Sigmoid colon (tissue), 7 donors: Measurements from ENCODE around the gene CABLES2. TPM values are rescaled to one million over a fixed set of nuclear protein-coding genes. Genes with fewer than 3 reads are reported as not detected.

Experiments used
- DNase-seq: peaks from one replicate; pipeline ENCODE4 v3.0.0-alpha.2; 2019
- H3K27ac ChIP-seq, 4 donors: fragments of 200-600 bp; sonication (generic); one replicate each; pipeline ENCODE4 v1.5.1; 2016 to 2019; ENCODE audit warnings: mild to moderate bottlenecking in 1 of 4
- H3K27me3 ChIP-seq, 3 donors: fragments of 200-600 bp; sonication (generic); one replicate each; pipeline ENCODE4 v1.5.1; 2019; ENCODE audit warnings: mild to moderate bottlenecking in 1 of 3
- H3K36me3 ChIP-seq, 4 donors: fragments of 200-600 bp; sonication (generic); one replicate each; pipeline ENCODE4 v1.5.1; 2016 to 2019
- H3K4me1 ChIP-seq, 4 donors: fragments of 200-600 bp; sonication (generic); one replicate each; pipeline ENCODE4 v1.5.1; 2017 to 2019
- H3K4me3 ChIP-seq, 4 donors: fragments of 200-600 bp; sonication (generic); one replicate each; pipeline ENCODE4 v1.5.1; 2017 to 2019; ENCODE audit warnings: mild to moderate bottlenecking in 2 of 4, moderate library complexity in 1 of 4
- H3K9me3 ChIP-seq, 4 donors: fragments of 200-600 bp in 3 of 4; sonication (generic) in 3 of 4; one replicate each; pipeline versions ENCODE4 v1.5.1 to v1.6.1; 2013 to 2019
- CTCF ChIP-seq, 4 experiments: fragments of 450-650 bp in 3 of 4; fragments of 200-600 bp in 1 of 4; IDR thresholded peaks; one replicate each; pipeline ENCODE4 v1.5.1; 2016 to 2019; ENCODE audit warnings: antibody characterized with exemption in 4 of 4, mild to moderate bottlenecking in 3 of 4, moderate library complexity in 2 of 4
- EP300 ChIP-seq, 4 donors: sonication (generic); formaldehyde crosslinking; IDR thresholded peaks; one replicate each; pipeline ENCODE4 v1.6.1; 2017; ENCODE audit warnings: antibody characterized with exemption in 4 of 4
- POLR2A ChIP-seq, 2 donors: fragments of 450-650 bp; IDR thresholded peaks; one replicate each; pipeline ENCODE4 v1.6.1; 2016; ENCODE audit warnings: antibody characterized with exemption in 2 of 2, mild to moderate bottlenecking in 2 of 2, moderate library complexity in 2 of 2
- POLR2AphosphoS5 ChIP-seq, 4 donors: sonication (generic); formaldehyde crosslinking; IDR thresholded peaks; one replicate each; pipeline ENCODE4 v1.6.1; 2017; ENCODE audit warnings: antibody characterized with exemption in 4 of 4
- WGBS, 2 donors: extraction: QIAGEN DNeasy Blood & Tissue Kit; methylation state at CpG; one replicate each; pipeline ENCODE4 v1.1.7; 2013; 5-methylcytosine and 5-hydroxymethylcytosine counted together
- intact Hi-C: fragments of 100-400 bp; cut with DNase I; formaldehyde crosslinking; loops from one replicate; pipeline ENCODE4 v1.15.1; 2023
- polyA plus RNA-seq, 3 donors: library from polyadenylated mRNA; stranded (reverse); fragments of 200-250 nt; gene quantifications; one replicate each; pipeline ENCODE4 v1.2.3, GENCODE V29; 2013
- total RNA-seq, 4 donors: library from RNA; depleted of rRNA; stranded (reverse); fragments of >200 nt; gene quantifications; one replicate each; pipeline ENCODE4 v1.1.0, GENCODE V29; 2016
- donor health status: healthy with polysubstance abuse.
- donor health status: Bipolar disorder and iron deficiency.
- donor health status: healthy.

CABLES2 gene
- total and polyA plus RNA-seq, 7 donors: 1.8 to 6.9 (median 3.6) TPM

- TF ChIP-seq POLR2AphosphoS5 (IDR thresholded peaks at IDR 0.05): no peak
- TF ChIP-seq EP300 (IDR thresholded peaks at IDR 0.05): no peak
- TF ChIP-seq POLR2A (IDR thresholded peaks at IDR 0.05): no peak
- no peak for TF ChIP-seq CTCF (IDR thresholded peaks at IDR 0.05)
- WGBS, 2 donors: 29 to 68% methylated on average over 18 of the region's 18 CpGs
- no peak for DNase-seq
- intact Hi-C loops: no loop called here
- no peaks in the 10 kb centered on the region for H3K4me1 ChIP-seq
- H3K4me3 ChIP-seq: no peak overlapping the region
- H3K27me3 ChIP-seq: peaks cover 0 to 41% (median 8%) of the 10 kb centered on the region in 3 donors
- H3K9me3 ChIP-seq: no peaks in the 10 kb centered on the region
- H3K36me3 ChIP-seq: no peaks in the 10 kb centered on the region
- H3K27ac ChIP-seq: no peak overlapping the region
These were observed 45.5 kb upstream of the CABLES2 start for GRCh38 chr20:62452475-62453095.

- intact Hi-C loops: no loop called here
- H3K36me3 ChIP-seq: no peaks in the 10 kb centered on the region
- H3K27me3 ChIP-seq: peaks cover 0 to 43% (median 8%) of the 10 kb centered on the region in 3 donors
- no peak overlapping the region for H3K4me3 ChIP-seq
- TF ChIP-seq POLR2AphosphoS5 (IDR thresholded peaks at IDR 0.05) (no peak), CTCF (IDR thresholded peaks at IDR 0.05) (no peak), POLR2A (IDR thresholded peaks at IDR 0.05) (no peak), EP300 (IDR thresholded peaks at IDR 0.05) (no peak)
- no peak for DNase-seq
- WGBS, 2 donors: 70 to 93% methylated on average over 3 of the region's 3 CpGs
- H3K9me3 ChIP-seq: no peaks in the 10 kb centered on the region
- H3K27ac ChIP-seq: no peak overlapping the region
- H3K4me1 ChIP-seq: no peaks in the 10 kb centered on the region
These were observed 44.9 kb upstream of the CABLES2 start for GRCh38 chr20:62451970-62452369.

- TF ChIP-seq CTCF (IDR thresholded peaks at IDR 0.05) (no peak), EP300 (IDR thresholded peaks at IDR 0.05) (no peak), POLR2AphosphoS5 (IDR thresholded peaks at IDR 0.05) (no peak), POLR2A (IDR thresholded peaks at IDR 0.05) (no peak)
- H3K4me3 ChIP-seq: no peak overlapping the region
These were observed 44.2 kb upstream of the CABLES2 start for GRCh38 chr20:62451156-62451767.

GRCh38 chr20:62449951-62450691, 43.0 kb upstream of the CABLES2 start:
- DNase-seq: no peak
- H3K27ac ChIP-seq: no peak overlapping the region
- 35 to 73% methylated on average over 24 of the region's 24 CpGs for WGBS, 2 donors
- intact Hi-C loops: no loop called here
- no peak for TF ChIP-seq EP300 (IDR thresholded peaks at IDR 0.05)
- TF ChIP-seq CTCF (IDR thresholded peaks at IDR 0.05): no peak
- TF ChIP-seq POLR2AphosphoS5 (IDR thresholded peaks at IDR 0.05): no peak
- TF ChIP-seq POLR2A (IDR thresholded peaks at IDR 0.05): no peak
- no peak overlapping the region for H3K4me3 ChIP-seq
- H3K9me3 ChIP-seq: no peaks in the 10 kb centered on the region
- peaks cover 0 to 43% (median 13%) of the 10 kb centered on the region in 3 donors for H3K27me3 ChIP-seq
- no peaks in the 10 kb centered on the region for H3K36me3 ChIP-seq
- H3K4me1 ChIP-seq: no peaks in the 10 kb centered on the region

More at GRCh38 chr20:62451156-62451767, 44.2 kb upstream of the CABLES2 start:
- Histone ChIP-seq H3K27ac (no peak overlapping the region), H3K27me3 (peaks cover 0 to 43% (median 13%) of the 10 kb centered on the region in 3 donors), H3K9me3 (no peaks in the 10 kb centered on the region), H3K36me3 (no peaks in the 10 kb centered on the region), H3K4me1 (no peaks in the 10 kb centered on the region)
- 79 to 82% methylated on average over 10 of the region's 10 CpGs for WGBS, 2 donors
- intact Hi-C loops: no loop called here
- no peak for DNase-seq
